AG04449 (cell line): ENCODE measurements around the gene LIG3.

Experiments used
- CTCF ChIA-PET: fragments of 350-600 bp; formaldehyde crosslinking; extraction: SDS; loops from one replicate; lab custom pipeline; 2021; ENCODE audit warnings: antibody characterized with exemption; lab: Yijun Ruan, JAX
- POLR2A ChIA-PET: fragments of 400-600, 350-600 bp; formaldehyde crosslinking; extraction: SDS; loops from one replicate; lab custom pipeline; 2020; ENCODE audit warnings: antibody characterized with exemption, inconsistent platforms; lab: Yijun Ruan, JAX
- DNase-seq: peaks from one replicate; pipeline ENCODE4 v3.0.0-alpha.2; 2010; ENCODE audit warnings: low read depth, low spot score
- H3K4me3 ChIP-seq: 2 replicates; pipeline ENCODE4 v1.5.1; 2011; ENCODE audit warnings: low read depth, mild to moderate bottlenecking, control low read depth, low read length
- TF ChIP-seq, protein P1 (sequence below): IDR thresholded peaks from one replicate; pipeline ENCODE4 v1.5.1; 2011; ENCODE audit warnings: mild to moderate bottlenecking, moderate library complexity, low read length, control low read depth, inconsistent platforms; ENCODE audit not compliant: insufficient read depth; ENCODE audit errors: missing control alignments

The LIG3 gene

GRCh38 chr17:34988644-34989043 is 8.3 kb downstream of the LIG3 start:
- ChIA-PET POLR2A (no interaction called here), CTCF (interaction anchor here (0.7 kb wide), 1 partner anchor 133 kb away, joined by 3 read pairs; the partner anchor contains the start of gene FNDC8)
- TF ChIP-seq, protein P1, sequence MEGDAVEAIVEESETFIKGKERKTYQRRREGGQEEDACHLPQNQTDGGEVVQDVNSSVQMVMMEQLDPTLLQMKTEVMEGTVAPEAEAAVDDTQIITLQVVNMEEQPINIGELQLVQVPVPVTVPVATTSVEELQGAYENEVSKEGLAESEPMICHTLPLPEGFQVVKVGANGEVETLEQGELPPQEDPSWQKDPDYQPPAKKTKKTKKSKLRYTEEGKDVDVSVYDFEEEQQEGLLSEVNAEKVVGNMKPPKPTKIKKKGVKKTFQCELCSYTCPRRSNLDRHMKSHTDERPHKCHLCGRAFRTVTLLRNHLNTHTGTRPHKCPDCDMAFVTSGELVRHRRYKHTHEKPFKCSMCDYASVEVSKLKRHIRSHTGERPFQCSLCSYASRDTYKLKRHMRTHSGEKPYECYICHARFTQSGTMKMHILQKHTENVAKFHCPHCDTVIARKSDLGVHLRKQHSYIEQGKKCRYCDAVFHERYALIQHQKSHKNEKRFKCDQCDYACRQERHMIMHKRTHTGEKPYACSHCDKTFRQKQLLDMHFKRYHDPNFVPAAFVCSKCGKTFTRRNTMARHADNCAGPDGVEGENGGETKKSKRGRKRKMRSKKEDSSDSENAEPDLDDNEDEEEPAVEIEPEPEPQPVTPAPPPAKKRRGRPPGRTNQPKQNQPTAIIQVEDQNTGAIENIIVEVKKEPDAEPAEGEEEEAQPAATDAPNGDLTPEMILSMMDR = no peak
- no peak overlapping the region for H3K4me3 ChIP-seq
- no peak for DNase-seq

DNA sequence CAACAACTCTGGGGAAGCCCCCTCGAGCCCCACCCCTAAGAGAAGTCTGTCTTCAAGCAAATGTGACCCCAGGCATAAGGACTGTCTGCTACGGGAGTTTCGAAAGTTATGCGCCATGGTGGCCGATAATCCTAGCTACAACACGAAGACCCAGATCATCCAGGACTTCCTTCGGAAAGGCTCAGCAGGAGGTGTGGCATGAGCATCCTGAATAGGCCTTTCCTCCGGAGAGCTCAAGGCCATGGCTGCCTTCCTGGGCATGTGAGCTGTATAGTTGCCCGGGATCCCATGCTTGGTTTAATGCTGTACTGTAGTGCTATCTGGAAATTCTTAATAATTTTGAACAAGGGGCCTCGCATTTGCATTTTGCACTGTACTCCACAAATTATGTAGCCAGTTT is 9.2 kb downstream of the LIG3 start:
- CTCF ChIA-PET = interaction anchor here (0.9 kb wide), 1 partner anchor 8 kb away, joined by 3 read pairs; no protein-coding TSS in a partner anchor
- DNase-seq = no peak

DNA sequence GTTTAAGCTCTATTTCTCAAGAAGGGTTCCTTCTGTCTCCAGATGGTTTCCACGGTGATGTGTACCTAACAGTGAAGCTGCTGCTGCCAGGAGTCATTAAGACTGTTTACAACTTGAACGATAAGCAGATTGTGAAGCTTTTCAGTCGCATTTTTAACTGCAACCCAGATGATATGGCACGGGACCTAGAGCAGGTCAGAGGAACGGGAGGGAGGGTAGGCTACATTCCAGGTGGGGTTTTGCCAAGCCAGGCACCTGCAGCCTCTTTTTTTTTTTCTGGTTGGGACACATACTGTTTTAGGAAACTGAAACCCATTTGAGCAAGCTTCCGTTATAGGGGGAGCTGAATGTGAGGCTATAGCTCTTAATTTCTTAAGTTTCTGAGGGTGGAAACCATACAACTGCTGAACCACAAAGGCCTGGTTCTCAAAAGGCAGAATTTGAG is 10.6 kb downstream of the LIG3 start:
- no peak for DNase-seq
- ChIA-PET CTCF (interaction anchor here (1.1 to 11.3 kb wide), 4 partner anchors 9 to 130 kb away, joined by 4 to 142 read pairs (median 5); partner anchors contain the start of genes FNDC8 and RAD51D), POLR2A (no interaction called here)
- H3K4me3 ChIP-seq = no peak overlapping the region
- TF ChIP-seq, protein P1 = no peak

More for the DNA sequence above, 9.2 kb downstream of the LIG3 start:
- TF ChIP-seq, protein P1 = no peak
- POLR2A ChIA-PET = no interaction called here
- no peak overlapping the region for H3K4me3 ChIP-seq

- CTCF ChIA-PET = interaction anchor here (1.1 to 11.3 kb wide), 4 partner anchors 10 to 129 kb away, joined by 4 to 142 read pairs (median 5); partner anchors contain the start of genes FNDC8 and RAD51D
Observed at GRCh38 chr17:34991606-34992005, 11.3 kb downstream of the LIG3 start.

DNA sequence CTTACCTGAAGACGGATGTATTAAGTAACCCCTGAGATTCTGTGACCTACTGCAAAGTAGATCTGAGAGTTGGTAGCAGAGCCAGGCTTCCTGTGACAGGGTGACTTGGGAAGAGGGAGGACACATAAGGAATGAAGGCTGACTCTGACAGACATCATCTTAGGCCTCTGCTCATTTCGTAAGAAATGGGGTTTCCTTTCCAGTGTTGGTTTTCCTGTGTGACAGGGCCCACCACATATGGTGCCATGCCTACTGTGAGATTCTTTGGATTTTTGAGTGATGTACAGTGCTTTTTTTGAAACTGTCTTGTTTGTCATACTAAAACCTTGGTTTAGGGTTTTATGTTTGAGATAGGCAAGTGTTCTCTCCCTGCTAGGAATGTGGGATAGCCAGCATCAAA is 12.7 kb downstream of the LIG3 start:
- ChIA-PET POLR2A (no interaction called here), CTCF (interaction anchor here (3.2 to 11.3 kb wide), 2 partner anchors 97 to 128 kb away, joined by 17 to 142 read pairs; partner anchors contain the start of genes FNDC8 and RAD51D)
- TF ChIP-seq, protein P1 = no peak
- H3K4me3 ChIP-seq = no peak overlapping the region
- no peak for DNase-seq

More at GRCh38 chr17:34991606-34992005, 11.3 kb downstream of the LIG3 start:
- no peak for DNase-seq
- TF ChIP-seq, protein P1 = no peak
- POLR2A ChIA-PET = interaction anchor here (0.5 kb wide), 1 partner anchor 1497 kb away, joined by 3 read pairs; no protein-coding TSS in a partner anchor
- no peak overlapping the region for H3K4me3 ChIP-seq

- ChIA-PET CTCF (interaction anchor here (0.8 to 11.3 kb wide), 13 partner anchors 7 to 134 kb away, joined by 3 to 142 read pairs (median 4); partner anchors contain the start of genes FNDC8, LIG3 and RAD51D), POLR2A (no interaction called here)
- DNase-seq = no peak
Observed at GRCh38 chr17:34996422-34997285, 16.3 kb downstream of the LIG3 start.

More at GRCh38 chr17:34996422-34997285, 16.3 kb downstream of the LIG3 start:
- TF ChIP-seq, protein P1 = no peak
- H3K4me3 ChIP-seq = no peak overlapping the region
